ENCODE results near the gene PRKD1. TPM values are rescaled to one million over a fixed set of nuclear protein-coding genes. Genes with fewer than 3 reads are reported as not detected.

The PRKD1 gene
- total RNA-seq, 1 donor from 2014 or later = 6.7 TPM

- no peaks in the 10 kb centered on the region for H3K4me1 Mint-ChIP-seq
- no peak for DNase-seq
- TF ChIP-seq, protein P1, sequence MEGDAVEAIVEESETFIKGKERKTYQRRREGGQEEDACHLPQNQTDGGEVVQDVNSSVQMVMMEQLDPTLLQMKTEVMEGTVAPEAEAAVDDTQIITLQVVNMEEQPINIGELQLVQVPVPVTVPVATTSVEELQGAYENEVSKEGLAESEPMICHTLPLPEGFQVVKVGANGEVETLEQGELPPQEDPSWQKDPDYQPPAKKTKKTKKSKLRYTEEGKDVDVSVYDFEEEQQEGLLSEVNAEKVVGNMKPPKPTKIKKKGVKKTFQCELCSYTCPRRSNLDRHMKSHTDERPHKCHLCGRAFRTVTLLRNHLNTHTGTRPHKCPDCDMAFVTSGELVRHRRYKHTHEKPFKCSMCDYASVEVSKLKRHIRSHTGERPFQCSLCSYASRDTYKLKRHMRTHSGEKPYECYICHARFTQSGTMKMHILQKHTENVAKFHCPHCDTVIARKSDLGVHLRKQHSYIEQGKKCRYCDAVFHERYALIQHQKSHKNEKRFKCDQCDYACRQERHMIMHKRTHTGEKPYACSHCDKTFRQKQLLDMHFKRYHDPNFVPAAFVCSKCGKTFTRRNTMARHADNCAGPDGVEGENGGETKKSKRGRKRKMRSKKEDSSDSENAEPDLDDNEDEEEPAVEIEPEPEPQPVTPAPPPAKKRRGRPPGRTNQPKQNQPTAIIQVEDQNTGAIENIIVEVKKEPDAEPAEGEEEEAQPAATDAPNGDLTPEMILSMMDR (IDR thresholded peaks at IDR 0.05) = no peak
- H3K36me3 Mint-ChIP-seq (ENCODE audit: low read depth) = no peaks in the 10 kb centered on the region
- no peak overlapping the region for H3K27ac Mint-ChIP-seq
- intact Hi-C loops (cut with micrococcal nuclease) = no loop called here
- POLR2A ChIA-PET = no interaction called here
- peaks cover 7% of the 10 kb centered on the region for H3K9me3 Mint-ChIP-seq
- H3K4me3 Mint-ChIP-seq = no peak overlapping the region
- H3K27me3 Mint-ChIP-seq = no peaks in the 10 kb centered on the region
- CTCF ChIA-PET = no interaction called here
- no peak for ATAC-seq (ENCODE audit: low read depth)
Measured at GRCh38 chr14:29687071-29687765, 240.4 kb downstream of the PRKD1 start.

DNA sequence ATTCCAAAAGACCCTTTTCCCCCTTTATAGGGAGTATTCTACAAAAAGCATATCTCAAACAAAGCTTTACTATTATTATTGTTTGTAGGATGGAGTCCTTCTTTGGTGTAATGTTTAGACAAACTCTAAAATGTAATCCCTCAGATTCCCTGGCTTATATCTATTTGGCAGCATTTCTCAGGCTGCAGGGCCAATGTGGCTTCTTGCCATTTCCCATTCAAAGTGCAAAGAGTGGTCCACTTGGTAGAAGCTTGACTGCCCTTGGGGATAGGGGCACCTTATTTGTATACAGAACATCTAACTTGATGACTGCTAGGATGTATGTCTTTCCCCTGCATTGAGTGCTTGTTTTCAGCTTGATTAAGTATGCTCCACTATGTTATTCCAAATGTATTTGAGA, 242.7 kb downstream of the PRKD1 start:
- Mint-ChIP-seq H3K9me3 (peaks cover 7% of the 10 kb centered on the region), H3K27me3 (no peaks in the 10 kb centered on the region), H3K27ac (no peak overlapping the region), H3K4me1 (no peaks in the 10 kb centered on the region), H3K4me3 (no peak overlapping the region), H3K36me3 (ENCODE audit: low read depth) (no peaks in the 10 kb centered on the region)
- ATAC-seq (ENCODE audit: low read depth) = no peak
- ChIA-PET CTCF (no interaction called here), POLR2A (no interaction called here)
- no peak for DNase-seq
- TF ChIP-seq, protein P1 (IDR thresholded peaks at IDR 0.05) = no peak
- intact Hi-C loops (cut with micrococcal nuclease) = no loop called here

- DNase-seq (no peak), ATAC-seq (ENCODE audit: low read depth) (no peak)
- Mint-ChIP-seq H3K36me3 (ENCODE audit: low read depth) (no peaks in the 10 kb centered on the region), H3K4me3 (no peak overlapping the region), H3K27ac (no peak overlapping the region), H3K27me3 (no peaks in the 10 kb centered on the region), H3K4me1 (no peaks in the 10 kb centered on the region), H3K9me3 (no peaks in the 10 kb centered on the region)
- TF ChIP-seq, protein P1 (IDR thresholded peaks at IDR 0.05) = no peak
- ChIA-PET POLR2A (no interaction called here), CTCF (no interaction called here)
- intact Hi-C loops (cut with micrococcal nuclease) = no loop called here
Measured at GRCh38 chr14:29682789-29683188, 244.9 kb downstream of the PRKD1 start.

DNA sequence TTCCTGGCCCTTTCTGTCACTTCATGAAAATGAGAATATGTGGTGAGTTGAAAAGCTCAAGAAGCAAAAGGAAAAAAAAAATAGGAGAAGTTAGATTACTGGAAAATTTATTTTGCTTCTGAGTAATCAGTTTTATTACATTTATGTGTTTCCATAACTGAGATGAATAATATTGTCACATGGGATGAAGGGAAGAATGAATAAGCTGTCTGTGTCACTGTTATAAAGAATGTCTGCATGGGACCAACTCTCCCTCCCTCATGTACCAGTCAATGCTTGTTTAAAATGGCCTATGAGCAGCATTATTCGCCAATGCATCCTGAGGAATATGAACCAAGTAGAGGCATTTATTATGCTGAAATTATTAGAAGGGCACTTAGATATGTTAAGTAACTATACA, 246.3 kb downstream of the PRKD1 start:
- Mint-ChIP-seq H3K36me3 (ENCODE audit: low read depth) (no peaks in the 10 kb centered on the region), H3K27ac (no peak overlapping the region), H3K4me1 (no peaks in the 10 kb centered on the region), H3K27me3 (no peaks in the 10 kb centered on the region), H3K4me3 (no peak overlapping the region), H3K9me3 (no peaks in the 10 kb centered on the region)
- TF ChIP-seq, protein P1 (IDR thresholded peaks at IDR 0.05) = no peak
- ATAC-seq (ENCODE audit: low read depth) (no peak), DNase-seq (no peak)
- CTCF ChIA-PET = no interaction called here
- POLR2A ChIA-PET = no interaction called here
- intact Hi-C loops (cut with micrococcal nuclease) = no loop called here

DNA sequence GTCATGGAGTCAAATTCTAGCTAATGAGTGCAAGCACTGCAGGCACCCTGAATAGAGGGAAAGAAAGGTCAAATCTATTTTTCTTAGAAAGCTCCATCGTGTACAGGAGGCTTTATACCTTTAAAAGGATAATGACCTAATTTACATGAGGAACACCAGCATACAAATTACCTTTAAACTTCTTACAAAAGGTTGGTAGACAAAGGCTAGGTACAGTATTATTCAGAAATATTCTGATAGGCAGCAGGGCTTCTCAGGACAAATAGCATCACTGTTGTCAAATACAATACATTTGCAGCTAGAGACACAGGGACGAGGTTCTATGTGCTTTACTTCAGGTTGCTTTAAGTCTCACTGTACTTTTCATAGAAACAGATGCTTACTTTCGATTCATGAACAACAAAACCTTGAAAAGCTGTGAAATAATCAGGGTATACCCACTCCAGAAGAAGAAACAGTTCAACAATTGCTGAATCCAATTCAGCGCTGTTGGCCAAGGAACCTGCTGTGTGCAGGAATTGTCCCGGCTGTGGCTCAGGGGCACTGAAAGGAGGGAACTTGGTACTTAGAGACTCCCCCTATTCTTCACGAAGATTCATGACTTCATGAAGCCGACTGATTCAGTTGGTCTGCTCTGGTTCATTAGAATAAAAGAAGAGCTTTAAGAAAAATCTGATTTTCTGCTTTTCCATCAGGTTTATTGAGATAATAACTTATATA, 252.9 kb downstream of the PRKD1 start:
- POLR2A ChIA-PET = no interaction called here
- DNase-seq (no peak), ATAC-seq (ENCODE audit: low read depth) (no peak)
- Mint-ChIP-seq H3K27ac (no peak overlapping the region), H3K27me3 (no peaks in the 10 kb centered on the region), H3K9me3 (no peaks in the 10 kb centered on the region), H3K4me1 (no peaks in the 10 kb centered on the region), H3K36me3 (ENCODE audit: low read depth) (no peaks in the 10 kb centered on the region), H3K4me3 (no peak overlapping the region)
- CTCF ChIA-PET = no interaction called here
- TF ChIP-seq, protein P1 (IDR thresholded peaks at IDR 0.05) = no peak
- intact Hi-C loops (cut with micrococcal nuclease) = no loop called here

Measured in activated B cell treated with CpG ODN at 0.5 μM for 24 hours (primary cell).